GM21723 (cell line): ENCODE measurements around the gene AKAP8.
"Not testable (repeated sequence)": the region's sequence is repeated elsewhere in the genome, so short reads cannot be mapped to it uniquely, and the experiment has no call there.

ENCODE experiments used
- ATAC-seq: cut with Tn5 transposase; IDR thresholded peaks from one replicate; pipeline ENCODE4 v1.9.1; 2021; ENCODE audit warnings: mild to moderate bottlenecking, moderate library complexity; ENCODE audit not compliant: unreplicated experiment

Gene AKAP8

DNA sequence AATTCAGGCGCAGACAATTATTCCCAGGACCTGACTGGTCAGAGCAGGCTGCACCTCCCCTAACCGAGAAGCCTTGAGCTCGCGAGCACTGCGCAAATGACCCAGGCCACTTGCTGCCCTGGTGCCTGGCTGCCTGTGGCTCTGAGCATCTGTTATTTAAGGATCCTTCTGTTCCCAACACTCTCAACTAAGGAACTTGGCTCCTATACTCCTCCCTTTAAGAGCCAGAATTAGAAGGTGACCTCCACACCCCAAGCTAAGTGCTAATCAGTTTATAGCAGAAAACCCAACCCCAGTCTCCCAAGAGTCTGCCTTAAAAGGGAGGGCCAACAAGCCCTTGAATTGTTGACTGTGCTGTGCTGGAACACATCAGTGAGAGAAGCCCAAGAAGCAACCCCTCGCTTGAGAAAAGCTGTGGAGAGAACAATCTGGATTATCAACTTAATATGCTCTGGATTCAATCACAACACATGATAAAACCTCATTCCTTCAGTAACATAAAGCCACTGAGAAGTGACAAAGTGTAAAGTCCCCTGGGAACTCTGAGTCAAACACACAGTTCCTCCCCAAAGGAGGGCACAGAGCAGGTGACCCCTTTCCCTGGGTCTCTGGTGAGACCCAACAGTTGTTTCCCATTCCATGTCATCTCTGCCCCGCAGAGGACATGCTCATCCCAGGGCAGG lies 24.7 kb upstream of the AKAP8 start:
- ATAC-seq = no peak

GRCh38 chr19:15403151-15403531 lies 23.6 kb upstream of the AKAP8 start:
- ATAC-seq = no peak

GRCh38 chr19:15402411-15403150 lies 23.0 kb upstream of the AKAP8 start:
- no peak for ATAC-seq

DNA sequence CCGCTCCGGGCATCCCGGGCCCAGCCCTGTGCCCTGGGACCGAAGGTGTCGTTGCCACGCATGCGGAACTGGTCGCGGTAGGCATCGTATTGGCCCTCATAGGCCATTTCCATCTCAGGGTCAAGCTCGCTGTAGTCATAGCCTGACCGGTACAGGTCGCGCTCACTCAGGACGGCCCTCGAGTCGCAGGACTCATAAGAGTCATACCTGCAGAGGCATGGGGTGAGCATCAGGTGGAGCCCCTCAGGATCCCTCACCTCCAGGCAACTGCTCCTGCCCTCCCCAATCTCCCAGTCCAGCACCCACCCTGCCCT lies 21.8 kb upstream of the AKAP8 start:
- ATAC-seq = no peak

GRCh38 chr19:15400521-15401396 lies 21.2 kb upstream of the AKAP8 start:
- no peak for ATAC-seq

DNA sequence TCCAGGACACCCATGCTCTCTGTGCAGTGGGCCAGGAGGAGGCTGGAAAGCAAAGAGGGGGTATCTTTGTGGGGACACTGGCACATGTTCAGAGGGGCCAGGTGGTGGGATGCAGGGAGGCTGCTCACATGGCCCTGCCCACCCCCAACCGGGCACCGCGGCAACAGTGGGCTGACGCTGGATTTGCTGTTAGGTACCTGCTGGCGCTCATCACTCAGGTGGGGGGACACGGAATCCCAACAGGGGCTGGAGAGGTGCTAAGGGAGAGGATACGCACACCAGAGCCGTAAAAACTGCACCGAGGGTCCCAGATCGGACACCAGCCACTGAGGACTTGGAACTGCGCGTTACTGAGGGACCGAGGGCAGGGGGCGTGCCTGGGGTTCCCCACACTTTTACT lies 20.0 kb upstream of the AKAP8 start:
- ATAC-seq = no peak

- ATAC-seq = no peak
These were observed 19.6 kb upstream of the AKAP8 start for GRCh38 chr19:15399234-15399515.

GRCh38 chr19:15398501-15399233 lies 19.1 kb upstream of the AKAP8 start:
- ATAC-seq = no peak

DNA sequence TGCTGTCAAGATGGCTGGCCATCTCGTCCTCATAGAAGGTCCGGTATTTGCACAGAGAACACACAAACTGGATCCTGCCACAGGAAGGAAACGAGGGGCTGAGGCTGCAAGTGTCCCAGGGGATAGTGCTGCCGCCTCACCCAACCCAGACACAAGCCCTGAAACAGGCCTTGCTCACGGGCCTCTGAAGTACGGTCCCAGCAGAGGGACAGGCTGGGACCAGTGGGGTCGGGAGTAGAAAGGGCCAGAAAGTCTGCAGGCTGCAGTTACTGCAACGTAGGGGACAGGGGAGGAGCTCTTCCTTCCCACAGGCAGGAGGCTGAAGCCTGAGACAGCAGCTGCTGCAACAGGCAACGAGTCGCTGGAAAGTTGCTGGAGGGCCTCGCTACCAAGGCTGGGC lies 18.2 kb upstream of the AKAP8 start:
- ATAC-seq = no peak

DNA sequence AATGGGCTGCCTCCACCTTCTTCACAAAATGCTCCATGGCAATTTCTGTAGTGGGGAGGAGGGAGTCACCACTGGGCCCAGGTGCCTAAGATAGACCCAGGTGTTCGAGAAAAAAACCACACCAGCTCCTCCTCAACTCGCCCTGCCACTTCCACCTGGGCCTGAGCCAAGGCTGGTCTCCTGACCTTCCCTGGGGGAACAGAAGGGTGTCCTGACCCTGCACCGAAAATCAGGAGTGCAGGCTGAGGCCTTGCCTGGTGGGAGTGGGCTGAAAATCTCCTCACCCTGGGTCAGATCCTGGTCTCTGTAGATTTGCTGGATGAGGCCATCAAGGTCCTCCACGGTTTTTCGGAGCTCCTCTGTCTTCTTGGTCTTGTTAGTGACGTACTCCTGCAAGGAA lies 17.6 kb upstream of the AKAP8 start:
- no peak for ATAC-seq

GRCh38 chr19:15396436-15396835 lies 16.8 kb upstream of the AKAP8 start:
- ATAC-seq = no peak

GRCh38 chr19:15395251-15395650 lies 15.7 kb upstream of the AKAP8 start:
- ATAC-seq = not testable (repeated sequence)

DNA sequence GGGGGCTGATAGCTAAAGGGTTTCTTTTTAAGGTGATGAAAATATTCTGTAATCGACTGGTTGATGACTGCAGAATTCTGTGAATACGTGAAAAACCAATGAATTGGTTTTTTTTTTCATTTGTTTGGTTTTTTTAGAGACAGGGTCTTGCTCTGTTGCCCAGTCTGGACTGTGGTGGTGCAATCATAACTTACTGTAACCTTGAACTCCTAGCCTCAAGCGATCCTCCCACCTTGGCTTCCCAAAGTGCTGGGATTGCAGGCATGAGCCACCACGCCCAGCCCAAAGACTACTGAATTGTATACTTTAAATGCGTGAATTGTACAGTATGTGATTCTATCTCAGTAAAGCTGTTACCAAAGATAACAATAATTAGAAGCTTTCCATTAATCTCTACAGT lies 14.8 kb upstream of the AKAP8 start:
- no peak for ATAC-seq

DNA sequence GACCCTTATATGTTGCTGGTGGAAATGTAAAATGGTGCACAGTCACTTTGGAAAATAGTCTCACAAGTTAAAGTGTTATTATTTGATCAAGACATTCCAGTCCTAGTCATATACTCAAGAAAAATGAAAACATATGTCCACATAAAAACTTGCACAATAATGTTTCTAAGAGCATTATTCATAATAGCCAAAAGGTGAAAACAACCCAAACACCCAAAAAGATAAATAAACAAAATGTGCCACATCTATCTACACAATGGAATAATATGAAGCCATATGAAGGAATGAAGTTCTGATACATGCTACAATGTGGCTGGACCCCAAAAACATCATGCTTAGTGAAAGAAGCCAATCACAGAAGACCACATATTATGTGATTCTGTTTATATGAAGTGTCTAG lies 14.4 kb upstream of the AKAP8 start:
- no peak for ATAC-seq

DNA sequence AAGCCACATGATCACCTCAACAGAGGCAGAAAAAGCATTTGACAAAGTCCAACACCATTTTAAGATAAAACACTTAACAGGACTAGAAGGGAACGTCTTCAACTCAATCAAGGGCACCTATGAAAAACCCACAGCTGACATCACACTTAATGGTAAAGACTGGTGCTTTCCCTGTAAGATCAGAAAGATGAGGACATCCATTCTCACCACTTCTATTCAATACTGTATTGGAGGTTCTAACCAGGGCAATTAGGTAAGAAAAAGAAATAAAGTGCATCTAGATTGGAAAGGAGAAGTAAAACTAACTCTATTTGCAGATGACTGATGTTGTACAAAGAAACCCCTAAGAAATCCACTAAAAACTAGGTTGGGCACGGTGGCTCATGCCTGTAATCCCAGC lies 11.2 kb upstream of the AKAP8 start:
- no peak for ATAC-seq

- ATAC-seq = no peak
These were observed 2.3 kb upstream of the AKAP8 start for GRCh38 chr19:15381864-15382263.

DNA sequence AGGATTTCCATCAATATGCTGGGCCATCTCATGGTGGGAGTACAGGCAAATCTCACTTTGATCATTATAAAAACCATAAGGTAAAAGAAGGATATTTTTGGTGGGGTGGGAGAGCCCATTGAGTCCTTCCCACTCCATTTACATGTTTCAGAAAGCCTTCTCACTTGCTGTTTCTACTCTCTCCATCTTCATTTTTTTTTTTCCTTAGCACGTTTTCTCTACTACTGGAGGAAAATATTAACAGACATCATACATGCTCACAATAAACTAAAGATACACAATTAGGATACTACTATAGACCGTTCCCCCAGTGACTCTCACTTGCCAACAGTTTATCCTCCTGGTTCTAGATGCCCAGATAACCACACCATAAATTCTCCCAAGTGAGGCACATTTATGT lies 1.8 kb upstream of the AKAP8 start:
- ATAC-seq = no peak

GRCh38 chr19:15379999-15380647 lies 536 bp upstream of the AKAP8 start:
- ATAC-seq = peak; percentile 33

DNA sequence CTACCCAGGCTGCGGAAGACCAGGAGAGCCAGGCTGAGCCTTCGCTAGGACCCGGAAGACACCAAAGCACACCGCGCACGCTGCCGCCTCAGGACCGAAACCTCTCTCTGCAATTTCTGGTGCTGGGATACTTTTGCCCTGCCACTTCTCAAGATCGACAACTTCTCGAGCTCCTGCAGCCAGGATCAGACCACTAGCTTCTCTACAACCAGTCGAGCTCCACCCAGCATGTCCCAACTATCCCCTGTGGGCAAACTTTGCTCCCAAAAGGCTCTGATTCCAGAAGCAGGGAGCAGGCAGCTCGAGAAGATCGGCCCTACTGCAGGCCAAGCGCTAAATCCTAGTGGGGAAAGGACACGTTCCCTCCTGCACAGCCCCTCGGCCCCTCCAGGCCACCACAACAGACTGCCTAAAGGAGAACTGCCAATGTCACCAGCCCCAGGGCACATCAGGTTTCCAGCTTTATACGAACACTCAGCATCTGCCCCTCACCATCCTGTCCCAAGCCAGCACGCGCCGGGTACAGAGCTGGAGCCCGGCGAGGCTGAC lies 979 bp downstream of the AKAP8 start:
- ATAC-seq = no peak

- no peak for ATAC-seq
These were observed 4.7 kb downstream of the AKAP8 start for GRCh38 chr19:15374796-15375440.
